Activated CD8-positive, alpha-beta memory T cell treated with anti-CD3 and anti-CD28 coated beads for 4 hours (primary cell): ENCODE results near the gene IFNW1.

ENCODE experiments used
- DNase-seq, 2 donors: peaks; one replicate each; pipeline ENCODE4 v3.0.0-alpha.2; 2020; ENCODE audit warnings: low read depth in 2 of 2

IFNW1 gene

GRCh38 chr9:21110708-21111576 lies 30.7 kb downstream of the IFNW1 start:
- no peak for DNase-seq

GRCh38 chr9:21104787-21105186 lies 36.8 kb downstream of the IFNW1 start:
- no peak for DNase-seq

GRCh38 chr9:21102305-21102704 lies 39.3 kb downstream of the IFNW1 start:
- DNase-seq = no peak

GRCh38 chr9:21097817-21098216 lies 43.8 kb downstream of the IFNW1 start:
- DNase-seq = no peak

DNA sequence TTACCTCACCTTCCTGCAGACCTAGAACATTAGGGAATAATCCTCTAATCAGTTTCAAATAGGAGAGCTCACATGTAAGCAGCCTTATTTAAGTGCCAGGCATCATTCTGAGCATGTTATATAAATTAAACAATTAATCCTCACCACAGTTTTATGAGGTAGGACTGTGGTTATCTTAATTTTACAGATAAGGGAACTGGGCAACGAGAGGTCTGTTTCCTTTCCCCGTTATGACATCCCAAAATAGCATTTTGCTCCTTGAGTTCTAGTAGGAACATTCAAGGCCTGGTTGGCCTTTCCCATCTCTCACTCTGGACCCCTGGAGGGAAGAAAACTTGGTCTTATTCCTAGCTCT lies 44.8 kb downstream of the IFNW1 start:
- no peak for DNase-seq

DNA sequence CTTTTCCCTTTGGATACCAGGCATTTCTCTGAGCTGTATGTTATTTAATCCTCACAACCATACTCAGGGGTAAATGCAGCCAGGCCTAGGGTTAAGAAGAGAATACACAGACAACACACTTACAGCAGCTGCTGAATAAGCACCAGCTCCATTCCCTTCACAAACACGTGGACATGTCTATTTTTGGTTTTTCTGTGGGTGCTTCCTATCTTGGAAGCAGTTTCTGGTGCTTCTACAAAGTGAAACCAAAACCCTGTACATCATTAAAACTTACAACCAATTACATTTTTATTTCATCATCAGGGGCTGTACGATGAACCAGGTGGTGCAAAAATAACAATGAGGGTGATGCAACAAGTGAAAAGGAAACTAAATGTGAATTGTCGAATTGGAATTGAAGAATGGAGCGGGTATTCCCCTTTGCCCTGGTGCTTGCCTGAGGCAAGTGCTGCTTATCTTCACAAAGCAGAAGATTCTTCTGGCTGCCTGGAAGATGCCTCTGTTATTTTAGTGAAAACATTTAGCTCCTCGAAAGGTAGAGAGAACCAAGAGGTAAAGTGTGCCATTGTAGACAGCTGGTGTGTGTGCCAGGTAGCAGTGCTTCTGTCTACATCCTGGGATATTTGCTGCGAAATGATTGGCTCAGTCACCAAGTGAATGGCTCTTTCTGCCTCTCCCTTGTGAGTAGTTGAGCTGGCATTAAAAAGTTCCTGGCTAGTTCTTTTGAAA lies 45.3 kb downstream of the IFNW1 start:
- peak in 1 of 2 donors; percentile 4 for DNase-seq

DNA sequence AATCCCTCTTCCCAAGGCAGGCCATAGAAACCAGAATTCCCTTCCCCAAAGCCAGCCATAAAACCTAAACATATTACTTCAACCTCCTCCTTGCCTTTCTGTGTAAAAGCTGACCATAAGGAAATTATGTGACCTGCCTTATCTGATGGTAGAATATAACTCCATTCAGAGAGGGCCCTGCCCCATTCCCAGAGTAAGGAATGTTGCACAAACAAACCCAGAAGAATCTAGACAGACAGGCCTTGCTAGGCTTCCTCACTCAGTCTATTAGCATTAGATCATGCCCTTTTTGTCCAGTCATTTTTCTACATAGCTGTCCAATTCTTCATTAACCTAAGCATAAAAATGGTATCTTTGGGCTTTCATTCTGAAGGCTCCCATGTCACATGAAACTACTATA lies 46.1 kb downstream of the IFNW1 start:
- no peak for DNase-seq
